Measurements from ENCODE around the gene CLEC2B. TPM values are rescaled to one million over a fixed set of nuclear protein-coding genes. Genes with fewer than 3 reads are reported as not detected.

The CLEC2B gene
- total and polyA plus RNA-seq, 4 donors, result 0.90 to 18.7 (median 8.0) TPM

Other genes starting within 250 kb of the CLEC2B start
- 10 to 100 TPM; 11.0 to 11.1 TPM for gene CLEC2D, start 199.6 kb downstream of the CLEC2B start, total RNA-seq
- gene CLEC2D, start 199.6 kb downstream of the CLEC2B start, polyA plus RNA-seq (ENCODE audit: insufficient read length in 2 of 2), result 10 to 100 TPM in 1 of 2 donors, 1 to 10 TPM in 1; 9.6 to 17.5 TPM
- under 1 TPM in 1 of 2 donors, not detected in 1; 0.28 TPM for gene CLECL1, start 136.3 kb downstream of the CLEC2B start, total RNA-seq
- not detected for gene CLECL1, start 136.3 kb downstream of the CLEC2B start, polyA plus RNA-seq (ENCODE audit: insufficient read length in 2 of 2)
- gene CD69, start 108.5 kb downstream of the CLEC2B start, total RNA-seq, result 1 to 10 TPM; 1.4 to 9.6 TPM
- 1 to 10 TPM in 1 of 2 donors, under 1 TPM in 1; 0.63 to 1.8 TPM for gene CD69, start 108.5 kb downstream of the CLEC2B start, polyA plus RNA-seq (ENCODE audit: insufficient read length in 2 of 2)
- gene KLRF1, start 41.9 kb downstream of the CLEC2B start, total RNA-seq, result under 1 TPM; 0.22 to 0.40 TPM
- under 1 TPM; 0.21 to 0.24 TPM for gene KLRF1, start 41.9 kb downstream of the CLEC2B start, polyA plus RNA-seq (ENCODE audit: insufficient read length in 2 of 2)
- not detected for gene KLRF2, start 12.1 kb upstream of the CLEC2B start, total RNA-seq
- not detected for gene KLRF2, start 12.1 kb upstream of the CLEC2B start, polyA plus RNA-seq (ENCODE audit: insufficient read length in 2 of 2)
- gene CLEC2A, start 63.0 kb upstream of the CLEC2B start, total RNA-seq, result under 1 TPM in 1 of 2 donors, not detected in 1; 0.17 TPM
- gene CLEC2A, start 63.0 kb upstream of the CLEC2B start, polyA plus RNA-seq (ENCODE audit: insufficient read length in 2 of 2), result not detected
- 10 to 100 TPM in 1 of 2 donors, under 1 TPM in 1; 0.33 to 10.8 TPM for gene CLEC12A, start 102.1 kb upstream of the CLEC2B start, total RNA-seq
- gene CLEC12A, start 102.1 kb upstream of the CLEC2B start, polyA plus RNA-seq (ENCODE audit: insufficient read length in 2 of 2), result 1 to 10 TPM in 1 of 2 donors, under 1 TPM in 1; 0.75 to 1.6 TPM
- under 1 TPM; 0.50 to 0.69 TPM for gene CLEC1B, start 129.8 kb upstream of the CLEC2B start, total RNA-seq
- gene CLEC1B, start 129.8 kb upstream of the CLEC2B start, polyA plus RNA-seq (ENCODE audit: insufficient read length in 2 of 2), result under 1 TPM in 1 of 2 donors, not detected in 1; 0.30 TPM
- gene CLEC12B, start 141.3 kb upstream of the CLEC2B start, total RNA-seq, result 1 to 10 TPM in 1 of 2 donors, not detected in 1; 1.2 TPM
- under 1 TPM in 1 of 2 donors, not detected in 1; 0.06 TPM for gene CLEC12B, start 141.3 kb upstream of the CLEC2B start, polyA plus RNA-seq (ENCODE audit: insufficient read length in 2 of 2)
- under 1 TPM; 0.28 to 0.59 TPM for gene CLEC9A, start 161.3 kb upstream of the CLEC2B start, total RNA-seq
- under 1 TPM in 1 of 2 donors, not detected in 1; 0.30 TPM for gene CLEC9A, start 161.3 kb upstream of the CLEC2B start, polyA plus RNA-seq (ENCODE audit: insufficient read length in 2 of 2)
- gene CLEC1A, start 229.6 kb upstream of the CLEC2B start, total RNA-seq, result 10 to 100 TPM in 1 of 2 donors, 1 to 10 TPM in 1; 6.9 to 14.9 TPM
- 1 to 10 TPM; 2.5 to 6.3 TPM for gene CLEC1A, start 229.6 kb upstream of the CLEC2B start, polyA plus RNA-seq (ENCODE audit: insufficient read length in 2 of 2)